Uterus (tissue), 4 donors: Measurements from ENCODE around the gene HDAC4. TPM values are rescaled to one million over a fixed set of nuclear protein-coding genes. Genes with fewer than 3 reads are reported as not detected.

ENCODE experiments used
- DNase-seq, 2 donors: peaks; one replicate each; pipeline ENCODE4 v3.0.0-alpha.2; 2019 to 2020
- H3K27ac ChIP-seq, 2 donors: fragments of 200-600 bp; sonication (generic); 1 replicate in 1 of 2; 2 replicates in 1 of 2; pipeline ENCODE4 v1.5.1; 2016 to 2018
- H3K27me3 ChIP-seq, 2 donors: fragments of 200-600 bp; sonication (generic); one replicate each; pipeline ENCODE4 v1.5.1; 2018 to 2019; ENCODE audit warnings: control low read depth in 1 of 2
- H3K36me3 ChIP-seq, 2 donors: fragments of 200-600 bp; sonication (generic); one replicate each; pipeline ENCODE4 v1.5.1; 2019; ENCODE audit warnings: control low read depth in 1 of 2
- H3K4me1 ChIP-seq, 2 donors: fragments of 200-600 bp; sonication (generic); one replicate each; pipeline ENCODE4 v1.5.1; 2018 to 2019; ENCODE audit warnings: control low read depth in 1 of 2
- H3K4me3 ChIP-seq, 2 donors: fragments of 200-600 bp; sonication (generic); 1 replicate in 1 of 2; 2 replicates in 1 of 2; pipeline ENCODE4 v1.5.1; 2018 to 2019; ENCODE audit warnings: mild to moderate bottlenecking in 1 of 2
- H3K9me3 ChIP-seq, 2 donors: fragments of 200-600 bp; sonication (generic); one replicate each; pipeline ENCODE4 v1.5.1; 2019; ENCODE audit warnings: control low read depth in 1 of 2
- CTCF ChIP-seq, 4 experiments: fragments of 200-600 bp in 2 of 4; fragments of 450-650 bp in 2 of 4; sonication (generic) in 2 of 4; IDR thresholded peaks; one replicate each; pipeline ENCODE4 v1.5.1; 2016 to 2019; ENCODE audit warnings: antibody characterized with exemption in 4 of 4, mild to moderate bottlenecking in 2 of 4, moderate library complexity in 1 of 4
- POLR2A ChIP-seq, 2 donors: fragments of 450-650 bp; IDR thresholded peaks; one replicate each; pipeline ENCODE4 v1.6.1; 2016; ENCODE audit warnings: antibody characterized with exemption in 2 of 2, mild to moderate bottlenecking in 1 of 2, moderate library complexity in 1 of 2
- intact Hi-C: fragments of 100-400 bp; cut with DNase I; formaldehyde crosslinking; loops from one replicate; pipeline ENCODE4 v1.15.1; 2023; ENCODE audit warnings: low total_unique reads
- total RNA-seq, 4 donors: library from RNA; depleted of rRNA in 3 of 4; stranded (reverse); fragments of >200 nt in 3 of 4; gene quantifications; one replicate each; pipeline versions ENCODE4 v1.1.0 to v1.2.4, GENCODE V29; 2014 to 2023
- donor health status: DM: yes; HTN: yes; CAD: no.

HDAC4 gene
- total RNA-seq, 4 donors from 2014 or later, result 42.1 to 91.5 (median 73.4) TPM

GRCh38 chr2:239440511-239440959 lies 39.7 kb upstream of the HDAC4 start:
- DNase-seq, result no peak
- no peak for TF ChIP-seq POLR2A (IDR thresholded peaks at IDR 0.05)
- TF ChIP-seq CTCF (IDR thresholded peaks at IDR 0.05), result no peak
- H3K27ac ChIP-seq, result no peak overlapping the region
- no peaks in the 10 kb centered on the region for H3K9me3 ChIP-seq
- H3K4me1 ChIP-seq, result no peaks in the 10 kb centered on the region
- no peak overlapping the region for H3K4me3 ChIP-seq
- intact Hi-C loops, result no loop called here
- H3K36me3 ChIP-seq, result no peaks in the 10 kb centered on the region
- H3K27me3 ChIP-seq, result no peaks in the 10 kb centered on the region

- DNase-seq, result no peak
- Histone ChIP-seq H3K9me3 (no peaks in the 10 kb centered on the region), H3K4me1 (no peaks in the 10 kb centered on the region), H3K27ac (no peak overlapping the region), H3K27me3 (no peaks in the 10 kb centered on the region), H3K4me3 (no peak overlapping the region), H3K36me3 (no peaks in the 10 kb centered on the region)
- TF ChIP-seq CTCF (IDR thresholded peaks at IDR 0.05), result no peak
- no peak for TF ChIP-seq POLR2A (IDR thresholded peaks at IDR 0.05)
- intact Hi-C loops, result no loop called here
These were observed 39.0 kb upstream of the HDAC4 start for GRCh38 chr2:239439754-239440315.

GRCh38 chr2:239438995-239439753 lies 38.4 kb upstream of the HDAC4 start:
- no peaks in the 10 kb centered on the region for H3K36me3 ChIP-seq
- no peak overlapping the region for H3K27ac ChIP-seq
- no peak overlapping the region for H3K4me3 ChIP-seq
- H3K4me1 ChIP-seq, result no peaks in the 10 kb centered on the region
- intact Hi-C loops, result no loop called here
- H3K9me3 ChIP-seq, result no peaks in the 10 kb centered on the region
- DNase-seq, result no peak
- TF ChIP-seq POLR2A (IDR thresholded peaks at IDR 0.05) (no peak), CTCF (IDR thresholded peaks at IDR 0.05) (no peak)
- no peaks in the 10 kb centered on the region for H3K27me3 ChIP-seq

GRCh38 chr2:239438368-239438767 lies 37.5 kb upstream of the HDAC4 start:
- no peak overlapping the region for H3K27ac ChIP-seq
- H3K36me3 ChIP-seq, result no peaks in the 10 kb centered on the region
- H3K27me3 ChIP-seq, result no peaks in the 10 kb centered on the region
- H3K9me3 ChIP-seq, result no peaks in the 10 kb centered on the region
- no peaks in the 10 kb centered on the region for H3K4me1 ChIP-seq
- TF ChIP-seq CTCF (IDR thresholded peaks at IDR 0.05) (no peak), POLR2A (IDR thresholded peaks at IDR 0.05) (no peak)
- H3K4me3 ChIP-seq, result no peak overlapping the region
- intact Hi-C loops, result no loop called here
- no peak for DNase-seq

GRCh38 chr2:239436669-239437335 lies 36.0 kb upstream of the HDAC4 start:
- no peaks in the 10 kb centered on the region for H3K4me1 ChIP-seq
- H3K27ac ChIP-seq, result no peak overlapping the region
- TF ChIP-seq CTCF (IDR thresholded peaks at IDR 0.05) (no peak), POLR2A (IDR thresholded peaks at IDR 0.05) (no peak)
- DNase-seq, result no peak
- intact Hi-C loops, result no loop called here
- no peak overlapping the region for H3K4me3 ChIP-seq
- H3K9me3 ChIP-seq, result no peaks in the 10 kb centered on the region
- no peaks in the 10 kb centered on the region for H3K36me3 ChIP-seq
- no peaks in the 10 kb centered on the region for H3K27me3 ChIP-seq
